H9 (cell line): ENCODE results near the gene ING1. TPM values are rescaled to one million over a fixed set of nuclear protein-coding genes. Genes with fewer than 3 reads are reported as not detected.

ENCODE experiments used
- DNase-seq: peaks from one replicate; pipeline ENCODE4 v3.0.0-alpha.2; 2017
- H2AFZ ChIP-seq: one replicate; pipeline ENCODE4 v1.6.1; 2013; ENCODE audit warnings: mild to moderate bottlenecking, low read length, control low read depth, moderate library complexity
- H2AK5ac ChIP-seq: 2 replicates; pipeline ENCODE4 v1.6.1; 2013; ENCODE audit warnings: low read length, control low read depth, mixed read lengths; ENCODE audit not compliant: insufficient read length
- H2BK120ac ChIP-seq: one replicate; pipeline ENCODE4 v1.6.1; 2013; ENCODE audit warnings: low read depth, mild to moderate bottlenecking, low read length, control low read depth, inconsistent platforms; ENCODE audit not compliant: poor library complexity, severe bottlenecking
- H2BK12ac ChIP-seq: 2 replicates; pipeline ENCODE4 v1.6.1; 2013; ENCODE audit warnings: low read length, control low read depth, mixed read lengths, low read depth; ENCODE audit not compliant: insufficient read length
- H2BK15ac ChIP-seq: 2 replicates; pipeline ENCODE4 v1.6.1; 2013; ENCODE audit warnings: low read depth, low read length, control low read depth
- H2BK20ac ChIP-seq: one replicate; pipeline ENCODE4 v1.6.1; 2013; ENCODE audit warnings: low read depth, mild to moderate bottlenecking, low read length, control low read depth, inconsistent platforms; ENCODE audit not compliant: poor library complexity, severe bottlenecking
- H2BK5ac ChIP-seq: 2 replicates; pipeline ENCODE4 v1.6.1; 2013; ENCODE audit warnings: low read length, control low read depth, mixed read lengths; ENCODE audit not compliant: insufficient read length
- H3K14ac ChIP-seq: 2 replicates; pipeline ENCODE4 v1.6.1; 2013; ENCODE audit warnings: low read length, control low read depth; ENCODE audit not compliant: insufficient read depth
- H3K18ac ChIP-seq: 2 replicates; pipeline ENCODE4 v1.6.1; 2013; ENCODE audit warnings: low read depth, mild to moderate bottlenecking, mixed read lengths, low read length, control low read depth; ENCODE audit not compliant: insufficient read length
- H3K23ac ChIP-seq: 2 replicates; pipeline ENCODE4 v1.6.1; 2013; ENCODE audit warnings: low read length, control low read depth, mixed read lengths, low read depth; ENCODE audit not compliant: insufficient read length
- H3K23me2 ChIP-seq: 2 replicates; pipeline ENCODE4 v1.6.1; 2013; ENCODE audit warnings: low read depth, mild to moderate bottlenecking, mixed read lengths, low read length, control low read depth; ENCODE audit not compliant: insufficient read length, poor library complexity, severe bottlenecking
- H3K27ac ChIP-seq: 2 replicates; pipeline ENCODE4 v1.5.1; 2013; ENCODE audit warnings: low read length, control low read depth, mixed read lengths, low read depth; ENCODE audit not compliant: insufficient read length
- H3K27me3 ChIP-seq: 2 replicates; pipeline ENCODE4 v1.6.1; 2013; ENCODE audit warnings: low read length, control low read depth, inconsistent platforms; ENCODE audit not compliant: insufficient read depth
- H3K4ac ChIP-seq: 2 replicates; pipeline ENCODE4 v1.6.1; 2013; ENCODE audit warnings: low read depth, mild to moderate bottlenecking, control low read depth, inconsistent platforms, low read length, moderate library complexity
- H3K4me1 ChIP-seq: 2 replicates; pipeline ENCODE4 v1.6.1; 2013; ENCODE audit warnings: low read length, control low read depth, inconsistent platforms; ENCODE audit not compliant: insufficient read depth
- H3K4me2 ChIP-seq: 2 replicates; pipeline ENCODE4 v1.6.1; 2013; ENCODE audit warnings: low read length, control low read depth, mixed read lengths; ENCODE audit not compliant: insufficient read length, insufficient read depth
- H3K56ac ChIP-seq: 2 replicates; pipeline ENCODE4 v1.6.1; 2013; ENCODE audit warnings: low read depth, mild to moderate bottlenecking, mixed read lengths, low read length, control low read depth; ENCODE audit not compliant: insufficient read length
- H3K79me1 ChIP-seq: 2 replicates; pipeline ENCODE4 v1.6.1; 2013; ENCODE audit warnings: low read depth, mild to moderate bottlenecking, moderate library complexity, low read length, control low read depth, inconsistent platforms; ENCODE audit not compliant: insufficient read depth, poor library complexity, severe bottlenecking
- H3K79me2 ChIP-seq: 2 replicates; pipeline ENCODE4 v1.6.1; 2013; ENCODE audit warnings: low read length, control low read depth, inconsistent platforms; ENCODE audit not compliant: insufficient read depth
- H3K9ac ChIP-seq: 2 replicates; pipeline ENCODE4 v1.6.1; 2013; ENCODE audit warnings: low read length, control low read depth, mixed read lengths; ENCODE audit not compliant: insufficient read length; ENCODE audit errors: extremely low read depth
- H3K9me3 ChIP-seq: one replicate; pipeline ENCODE4 v1.6.1; 2013; ENCODE audit warnings: low read depth, low read length, inconsistent platforms; ENCODE audit not compliant: control insufficient read depth
- H3T11ph ChIP-seq: one replicate; pipeline ENCODE4 v1.6.1; 2013; ENCODE audit warnings: mild to moderate bottlenecking, low read length, control low read depth, inconsistent platforms
- H4K20me1 ChIP-seq: one replicate; pipeline ENCODE4 v1.6.1; 2013; ENCODE audit not compliant: control insufficient read depth, insufficient read length, insufficient read depth
- H4K5ac ChIP-seq: 2 replicates; pipeline ENCODE4 v1.6.1; 2013; ENCODE audit warnings: low read depth, mild to moderate bottlenecking, mixed read lengths, low read length, control low read depth; ENCODE audit not compliant: insufficient read length
- H4K8ac ChIP-seq: replicated peaks from 2 replicates; pipeline ENCODE4 v1.6.1; 2013; ENCODE audit warnings: low read length, control low read depth, mixed read lengths, low read depth; ENCODE audit not compliant: insufficient read length
- H4K91ac ChIP-seq: 2 replicates; pipeline ENCODE4 v1.6.1; 2013; ENCODE audit warnings: low read depth, mild to moderate bottlenecking, moderate library complexity, mixed read lengths, low read length, control low read depth; ENCODE audit not compliant: insufficient read length
- H3K27ac Mint-ChIP-seq, 3 experiments: 2 replicates in 2 of 3; 3 replicates in 1 of 3; pipeline ENCODE4 v1.8.0; 2020 to 2021; ENCODE audit warnings: mixed read lengths in 3 of 3, mild to moderate bottlenecking in 1 of 3, moderate library complexity in 1 of 3
- H3K27me3 Mint-ChIP-seq: 2 replicates; pipeline ENCODE4 v1.8.0; 2021; ENCODE audit warnings: low read depth, mild to moderate bottlenecking, moderate library complexity, mixed read lengths
- H3K36me3 Mint-ChIP-seq, 3 experiments: 2 replicates in 2 of 3; 3 replicates in 1 of 3; pipeline ENCODE4 v1.8.0; 2020 to 2021; ENCODE audit warnings: low read depth in 3 of 3, mixed read lengths in 3 of 3; ENCODE audit not compliant: insufficient read depth in 1 of 3
- H3K4me1 Mint-ChIP-seq, 2 experiments: 2 replicates each; pipeline ENCODE4 v1.8.0; 2020; ENCODE audit warnings: mixed read lengths in 2 of 2
- H3K4me3 Mint-ChIP-seq, 2 experiments: 2 replicates in 1 of 2; 3 replicates in 1 of 2; pipeline ENCODE4 v1.8.0; 2020 to 2021; ENCODE audit warnings: mild to moderate bottlenecking in 2 of 2, mixed read lengths in 2 of 2, moderate library complexity in 1 of 2
- H3K9me3 Mint-ChIP-seq, 2 experiments: 2 replicates in 1 of 2; 3 replicates in 1 of 2; pipeline ENCODE4 v1.8.0; 2020; ENCODE audit warnings: mild to moderate bottlenecking in 2 of 2, mixed read lengths in 2 of 2, moderate library complexity in 1 of 2
- WGBS: extraction: QIAGEN DNeasy Blood & Tissue Kit; methylation state at CpG from one replicate; pipeline ENCODE4 v1.1.7; 2013; ENCODE audit warnings: missing lambda C conversion rate, low lambda C conversion rate, mixed read lengths; ENCODE audit not compliant: insufficient read length; ENCODE audit errors: extremely low coverage; 5-methylcytosine and 5-hydroxymethylcytosine counted together
- total RNA-seq: library from RNA; stranded (reverse); gene quantifications from 2 replicates; pipeline ENCODE4 v1.2.1, GENCODE V29; 2021
- TF ChIP-seq, protein P1 (sequence below): fragments of 200-600 bp; sonication (generic); conservative IDR thresholded peaks from 3 replicates; pipeline ENCODE4 v1.8.0; 2021; ENCODE audit warnings: antibody characterized with exemption, mild to moderate bottlenecking

ING1 gene
- total RNA-seq, 1 experiment from 2014 or later: 17.3 TPM

DNA sequence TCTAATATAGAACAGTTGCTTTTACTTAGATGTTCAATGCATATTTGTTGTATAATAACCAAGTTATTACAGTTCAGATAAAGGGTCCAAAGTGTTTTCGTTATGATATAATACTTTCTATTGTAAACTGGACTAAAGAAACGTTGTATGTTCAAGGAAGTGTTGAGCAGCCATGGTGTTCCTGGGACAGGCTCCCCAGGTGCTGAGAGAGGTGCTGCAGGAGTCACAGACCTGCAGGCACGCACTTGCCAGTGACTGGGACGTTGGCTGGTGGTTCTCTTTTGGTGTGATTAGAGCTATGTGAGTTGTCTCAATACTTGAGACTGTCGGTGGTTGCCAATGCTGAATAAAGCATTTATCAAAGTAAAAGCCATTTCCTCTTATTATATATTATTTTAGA is 9.5 kb downstream of the ING1 start:
- Histone ChIP-seq H3K56ac (no peak overlapping the region), H3K27me3 (no peaks in the 10 kb centered on the region), H3K4me2 (no peak overlapping the region), H3K23ac (no peak overlapping the region), H3K23me2 (no peaks in the 10 kb centered on the region), H2BK12ac (no peak overlapping the region), H3K4ac (no peak overlapping the region), H4K5ac (no peak overlapping the region), H2BK20ac (no peak overlapping the region), H3K18ac (no peak overlapping the region), H3K4me1 (no peaks in the 10 kb centered on the region), H3K9me3 (no peaks in the 10 kb centered on the region), H4K91ac (no peak overlapping the region), H2AK5ac (no peak overlapping the region), H2BK15ac (no peak overlapping the region), H2AFZ (no peak overlapping the region), H3K9ac (no peak overlapping the region), H3K79me2 (peaks cover 16% of the 10 kb centered on the region; the same call in 1 of the 2 replicates), H4K20me1 (no peaks in the 10 kb centered on the region), H4K8ac (no peak overlapping the region), H2BK5ac (no peak overlapping the region), H3T11ph (no peak overlapping the region), H3K27ac (no peak overlapping the region), H2BK120ac (no peak overlapping the region), H3K14ac (no peak overlapping the region), H3K79me1 (peaks cover 6% of the 10 kb centered on the region)
- Mint-ChIP-seq H3K27me3 (no peaks in the 10 kb centered on the region), H3K4me3 (no peak overlapping the region), H3K36me3 (peaks cover 7 to 25% (median 23%) of the 10 kb centered on the region in 3 experiments; a peak in 5 of 7 replicates), H3K27ac (no peak overlapping the region; a peak in 1 of 7 replicates), H3K9me3 (no peaks in the 10 kb centered on the region), H3K4me1 (peaks cover 5 to 7% of the 10 kb centered on the region in 2 experiments)
- TF ChIP-seq, protein P1, sequence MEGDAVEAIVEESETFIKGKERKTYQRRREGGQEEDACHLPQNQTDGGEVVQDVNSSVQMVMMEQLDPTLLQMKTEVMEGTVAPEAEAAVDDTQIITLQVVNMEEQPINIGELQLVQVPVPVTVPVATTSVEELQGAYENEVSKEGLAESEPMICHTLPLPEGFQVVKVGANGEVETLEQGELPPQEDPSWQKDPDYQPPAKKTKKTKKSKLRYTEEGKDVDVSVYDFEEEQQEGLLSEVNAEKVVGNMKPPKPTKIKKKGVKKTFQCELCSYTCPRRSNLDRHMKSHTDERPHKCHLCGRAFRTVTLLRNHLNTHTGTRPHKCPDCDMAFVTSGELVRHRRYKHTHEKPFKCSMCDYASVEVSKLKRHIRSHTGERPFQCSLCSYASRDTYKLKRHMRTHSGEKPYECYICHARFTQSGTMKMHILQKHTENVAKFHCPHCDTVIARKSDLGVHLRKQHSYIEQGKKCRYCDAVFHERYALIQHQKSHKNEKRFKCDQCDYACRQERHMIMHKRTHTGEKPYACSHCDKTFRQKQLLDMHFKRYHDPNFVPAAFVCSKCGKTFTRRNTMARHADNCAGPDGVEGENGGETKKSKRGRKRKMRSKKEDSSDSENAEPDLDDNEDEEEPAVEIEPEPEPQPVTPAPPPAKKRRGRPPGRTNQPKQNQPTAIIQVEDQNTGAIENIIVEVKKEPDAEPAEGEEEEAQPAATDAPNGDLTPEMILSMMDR: no peak
- DNase-seq: no peak
- WGBS: no CpG with 5 or more reads among the region's 5 CpGs
